ENCODE measurements around the gene PSMA3. TPM values are rescaled to one million over a fixed set of nuclear protein-coding genes. Genes with fewer than 3 reads are reported as not detected.

Gene PSMA3
- total RNA-seq, 1 donor from 2014 or later = 146 TPM

GRCh38 chr14:58275527-58276190, 31.0 kb downstream of the PSMA3 start:
- no peak for TF ChIP-seq CTCF (IDR thresholded peaks at IDR 0.05)
- intact Hi-C loops (cut with DNase I) = no loop called here
- no peaks in the 10 kb centered on the region for H3K9me3 ChIP-seq
- H3K4me1 ChIP-seq = peaks cover 36% of the 10 kb centered on the region
- H3K36me3 ChIP-seq = peaks cover 66% of the 10 kb centered on the region
- no peaks in the 10 kb centered on the region for H3K27me3 ChIP-seq
- no peak overlapping the region for H3K4me3 ChIP-seq
- H3K27ac ChIP-seq = no peak overlapping the region
- ATAC-seq = no peak
- DNase-seq = no peak

- peaks cover 60% of the 10 kb centered on the region for H3K36me3 ChIP-seq
- H3K4me3 ChIP-seq = no peak overlapping the region
- ATAC-seq (no peak), DNase-seq (no peak)
- H3K9me3 ChIP-seq = no peaks in the 10 kb centered on the region
- intact Hi-C loops (cut with DNase I) = no loop called here
- no peak overlapping the region for H3K27ac ChIP-seq
- no peaks in the 10 kb centered on the region for H3K27me3 ChIP-seq
- no peak for TF ChIP-seq CTCF (IDR thresholded peaks at IDR 0.05)
- H3K4me1 ChIP-seq = peaks cover 42% of the 10 kb centered on the region
Measured at GRCh38 chr14:58276208-58276607, 31.6 kb downstream of the PSMA3 start.

GRCh38 chr14:58278177-58278576, 33.5 kb downstream of the PSMA3 start:
- no peak for DNase-seq
- no peak for TF ChIP-seq CTCF (IDR thresholded peaks at IDR 0.05)
- no peak for ATAC-seq
- Histone ChIP-seq H3K9me3 (no peaks in the 10 kb centered on the region), H3K27me3 (no peaks in the 10 kb centered on the region), H3K4me1 (peaks cover 50% of the 10 kb centered on the region), H3K36me3 (peaks cover 50% of the 10 kb centered on the region), H3K4me3 (no peak overlapping the region), H3K27ac (no peak overlapping the region)
- intact Hi-C loops (cut with DNase I) = no loop called here

- TF ChIP-seq CTCF (IDR thresholded peaks at IDR 0.05) = no peak
- no peak overlapping the region for H3K4me3 ChIP-seq
Measured at GRCh38 chr14:58280954-58281787, 36.5 kb downstream of the PSMA3 start.

GRCh38 chr14:58281969-58282368, 37.3 kb downstream of the PSMA3 start:
- Histone ChIP-seq H3K27me3 (no peaks in the 10 kb centered on the region), H3K4me3 (no peak overlapping the region), H3K27ac (peak overlapping the region; percentile 77), H3K4me1 (peaks cover 42% of the 10 kb centered on the region), H3K9me3 (no peaks in the 10 kb centered on the region), H3K36me3 (peaks cover 71% of the 10 kb centered on the region)
- DNase-seq (no peak), ATAC-seq (no peak)
- TF ChIP-seq CTCF (IDR thresholded peaks at IDR 0.05) = no peak
- intact Hi-C loops (cut with DNase I) = no loop called here

More at GRCh38 chr14:58280954-58281787, 36.5 kb downstream of the PSMA3 start:
- peak; percentile 94 for ATAC-seq
- Histone ChIP-seq H3K4me1 (peaks cover 47% of the 10 kb centered on the region), H3K27me3 (no peaks in the 10 kb centered on the region), H3K27ac (peak overlapping the region; percentile 77), H3K36me3 (peaks cover 64% of the 10 kb centered on the region), H3K9me3 (no peaks in the 10 kb centered on the region)
- intact Hi-C loops (cut with DNase I) = no loop called here
- DNase-seq = no peak
